ENCODE measurements around the gene MAP3K10.
A peak's percentile ranks its signal among the peaks of the same experiment; 100 is the strongest.

MAP3K10 gene

GRCh38 chr19:40147693-40148347, 43.4 kb upstream of the MAP3K10 start:
- no peak overlapping the region for H3K4me3 ChIP-seq (ENCODE audit: low read depth, low read length)
- DNase-seq (ENCODE audit: low read depth, low spot score) = peak; percentile 70
- TF ChIP-seq CTCF (IDR thresholded peaks at IDR 0.05; ENCODE audit: low read depth, low read length) = no peak
- in situ Hi-C loops (cut with HindIII; ENCODE audit: low sequenced_read_pairs) = no loop called here

GRCh38 chr19:40149501-40149900, 41.7 kb upstream of the MAP3K10 start:
- H3K4me3 ChIP-seq (ENCODE audit: low read depth, low read length) = no peak overlapping the region
- TF ChIP-seq CTCF (IDR thresholded peaks at IDR 0.05; ENCODE audit: low read depth, low read length) = no peak
- DNase-seq (ENCODE audit: low read depth, low spot score) = no peak
- in situ Hi-C loops (cut with HindIII; ENCODE audit: low sequenced_read_pairs) = no loop called here

GRCh38 chr19:40150170-40150569, 41.1 kb upstream of the MAP3K10 start:
- no peak overlapping the region for H3K4me3 ChIP-seq (ENCODE audit: low read depth, low read length)
- in situ Hi-C loops (cut with HindIII; ENCODE audit: low sequenced_read_pairs) = no loop called here
- DNase-seq (ENCODE audit: low read depth, low spot score) = no peak
- no peak for TF ChIP-seq CTCF (IDR thresholded peaks at IDR 0.05; ENCODE audit: low read depth, low read length)

GRCh38 chr19:40154121-40154680, 37.0 kb upstream of the MAP3K10 start:
- in situ Hi-C loops (cut with HindIII; ENCODE audit: low sequenced_read_pairs) = no loop called here
- no peak for TF ChIP-seq CTCF (IDR thresholded peaks at IDR 0.05; ENCODE audit: low read depth, low read length)
- no peak overlapping the region for H3K4me3 ChIP-seq (ENCODE audit: low read depth, low read length)
- no peak for DNase-seq (ENCODE audit: low read depth, low spot score)

- in situ Hi-C loops (cut with HindIII; ENCODE audit: low sequenced_read_pairs) = no loop called here
- no peak for DNase-seq (ENCODE audit: low read depth, low spot score)
- TF ChIP-seq CTCF (IDR thresholded peaks at IDR 0.05; ENCODE audit: low read depth, low read length) = peak; percentile 32
- H3K4me3 ChIP-seq (ENCODE audit: low read depth, low read length) = no peak overlapping the region
Observed at GRCh38 chr19:40155749-40156265, 35.4 kb upstream of the MAP3K10 start.

GRCh38 chr19:40157059-40157458, 34.2 kb upstream of the MAP3K10 start:
- in situ Hi-C loops (cut with HindIII; ENCODE audit: low sequenced_read_pairs) = no loop called here
- H3K4me3 ChIP-seq (ENCODE audit: low read depth, low read length) = no peak overlapping the region
- no peak for TF ChIP-seq CTCF (IDR thresholded peaks at IDR 0.05; ENCODE audit: low read depth, low read length)
- no peak for DNase-seq (ENCODE audit: low read depth, low spot score)

Measured in astrocyte of the spinal cord (primary cell).